ENCODE results near the gene HDC.

HDC gene

DNA sequence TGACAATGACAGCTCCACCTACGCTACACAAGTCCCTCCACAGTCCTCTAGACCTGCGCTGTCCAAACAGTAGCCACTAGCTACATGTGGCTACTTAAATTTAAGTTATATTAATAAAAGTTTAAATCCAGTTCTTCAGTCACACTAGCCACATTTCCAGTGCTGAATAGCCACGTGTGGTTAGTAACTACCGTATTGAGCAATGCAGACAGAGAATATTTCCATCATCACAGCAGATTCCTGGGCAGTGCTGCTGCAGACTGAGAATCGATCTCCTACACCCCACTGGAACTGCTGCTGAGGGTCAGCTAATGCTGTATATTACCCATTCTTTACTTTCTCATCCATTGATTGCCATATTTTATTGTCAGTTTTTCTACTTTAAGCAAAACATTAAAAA, 40.9 kb downstream of the HDC start:
- in situ Hi-C loops (cut with MboI; ENCODE audit: low pct_unique_long_range_greater_than_20kb, low sequenced_read_pairs, unreplicated experiment): no loop called here
- no peak for DNase-seq (ENCODE audit: low spot score)
- no peak for TF ChIP-seq CTCF (IDR thresholded peaks at IDR 0.05; ENCODE audit: extremely low read depth, insufficient read depth, missing control alignments)

DNA sequence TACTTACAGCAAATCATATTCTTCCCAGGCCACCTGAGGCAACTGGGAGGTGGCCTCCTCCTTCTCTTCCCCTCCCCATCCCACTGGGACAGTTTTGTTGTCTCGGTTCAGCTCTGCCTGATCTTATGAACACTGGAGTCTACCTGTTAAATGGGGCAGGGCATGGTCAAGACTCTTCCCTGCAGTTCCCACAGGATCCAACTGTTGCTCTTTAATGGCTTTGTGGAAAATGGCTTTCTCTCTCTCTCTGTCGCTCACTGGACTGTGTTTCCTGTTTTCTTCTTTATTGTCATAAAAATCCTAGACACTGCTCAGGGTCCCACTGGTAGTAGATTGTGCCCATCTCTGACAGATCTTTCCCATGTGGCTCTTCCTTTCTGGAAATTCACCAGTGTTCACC, 43.3 kb downstream of the HDC start:
- no peak for DNase-seq (ENCODE audit: low spot score)
- no peak for TF ChIP-seq CTCF (IDR thresholded peaks at IDR 0.05; ENCODE audit: extremely low read depth, insufficient read depth, missing control alignments)
- in situ Hi-C loops (cut with MboI; ENCODE audit: low pct_unique_long_range_greater_than_20kb, low sequenced_read_pairs, unreplicated experiment): no loop called here

GRCh38 chr15:50219820-50220219, 45.7 kb downstream of the HDC start:
- no peak for TF ChIP-seq CTCF (IDR thresholded peaks at IDR 0.05; ENCODE audit: extremely low read depth, insufficient read depth, missing control alignments)
- DNase-seq (ENCODE audit: low spot score): no peak

DNA sequence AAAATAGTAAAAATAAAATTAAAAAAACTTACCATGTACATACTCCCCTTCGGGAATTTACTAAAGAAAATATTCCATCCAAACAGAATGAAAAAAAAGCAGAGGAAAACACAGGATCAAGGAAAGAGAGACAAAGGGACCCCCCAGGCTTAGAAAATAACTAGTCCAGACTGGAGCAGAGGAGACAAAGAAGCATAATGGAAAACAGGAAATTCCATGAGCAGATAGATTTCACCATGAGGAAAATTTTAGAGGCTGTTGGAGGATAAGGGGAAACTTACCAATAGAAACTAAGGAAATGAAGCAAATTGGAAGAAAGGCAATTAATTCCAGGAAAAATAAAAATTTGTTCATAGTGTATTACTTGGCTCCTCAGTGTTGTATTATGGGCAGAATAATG, 46.8 kb downstream of the HDC start:
- in situ Hi-C loops (cut with MboI; ENCODE audit: low pct_unique_long_range_greater_than_20kb, low sequenced_read_pairs, unreplicated experiment): no loop called here
- no peak for DNase-seq (ENCODE audit: low spot score)
- TF ChIP-seq CTCF (IDR thresholded peaks at IDR 0.05; ENCODE audit: extremely low read depth, insufficient read depth, missing control alignments): no peak

More at GRCh38 chr15:50219820-50220219, 45.7 kb downstream of the HDC start:
- in situ Hi-C loops (cut with MboI; ENCODE audit: low pct_unique_long_range_greater_than_20kb, low sequenced_read_pairs, unreplicated experiment): no loop called here

- TF ChIP-seq CTCF (IDR thresholded peaks at IDR 0.05; ENCODE audit: extremely low read depth, insufficient read depth, missing control alignments): no peak
- in situ Hi-C loops (cut with MboI; ENCODE audit: low pct_unique_long_range_greater_than_20kb, low sequenced_read_pairs, unreplicated experiment): no loop called here
- no peak for DNase-seq (ENCODE audit: low spot score)
Measured at GRCh38 chr15:50218291-50218690, 47.2 kb downstream of the HDC start.

- in situ Hi-C loops (cut with MboI; ENCODE audit: low pct_unique_long_range_greater_than_20kb, low sequenced_read_pairs, unreplicated experiment): no loop called here
- no peak for TF ChIP-seq CTCF (IDR thresholded peaks at IDR 0.05; ENCODE audit: extremely low read depth, insufficient read depth, missing control alignments)
- no peak for DNase-seq (ENCODE audit: low spot score)
Measured at GRCh38 chr15:50210462-50211157, 54.9 kb downstream of the HDC start.
